ENCODE results near the gene SMYD3. TPM values are rescaled to one million over a fixed set of nuclear protein-coding genes. Genes with fewer than 3 reads are reported as not detected.
"Not testable (repeated sequence)": the region's sequence is repeated elsewhere in the genome, so short reads cannot be mapped to it uniquely, and the experiment has no call there.

The SMYD3 gene
- total and polyA plus RNA-seq, 2 of the 4 experiments (the other 2 are of a cell fraction) = 26.5 to 37.6 TPM

DNA sequence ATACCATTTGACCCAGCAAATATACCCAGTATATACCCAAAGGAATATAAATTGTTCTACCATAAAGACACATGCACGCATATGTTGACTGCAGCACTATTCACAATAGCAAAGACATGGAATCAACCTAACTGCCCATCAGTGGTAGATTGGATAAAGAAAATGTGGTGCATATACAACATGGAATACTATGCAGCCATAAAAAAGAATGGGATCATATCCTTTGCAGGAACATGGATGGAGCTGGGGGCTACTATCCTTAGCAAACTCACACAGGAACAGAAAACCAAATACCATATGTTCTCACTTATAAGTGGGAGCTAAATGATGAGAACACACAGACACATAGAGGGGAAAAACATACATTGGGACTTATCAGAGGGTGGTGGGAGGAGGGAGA, 766.7 kb downstream of the SMYD3 start:
- H3K56ac ChIP-seq (ENCODE audit: extremely low read depth, insufficient read depth, low read length); H3K36me3 ChIP-seq (ENCODE audit: control insufficient read depth, insufficient read depth, low read length); H3K9me3 ChIP-seq (ENCODE audit: control insufficient read depth, insufficient read depth, low read length); H4K5ac ChIP-seq (ENCODE audit: low read depth, low read length); H3K4me1 ChIP-seq (ENCODE audit: control insufficient read depth, insufficient read depth, low read length); H3K4ac ChIP-seq (ENCODE audit: low read depth, low read length); H2BK20ac ChIP-seq (ENCODE audit: low read depth, low read length); H3K23ac ChIP-seq (ENCODE audit: low read depth, low read length); intact Hi-C loops (cut with micrococcal nuclease); dilution Hi-C loops (cut with HindIII; ENCODE audit: low sequenced_read_pairs, unreplicated experiment); H2AFZ ChIP-seq (replicated peaks; ENCODE audit: low read length, poor library complexity); H4K20me1 ChIP-seq (ENCODE audit: insufficient read depth, low read length); H3K18ac ChIP-seq (ENCODE audit: low read depth, low read length); H4K8ac ChIP-seq (ENCODE audit: low read depth in 2 of 2, low read length in 2 of 2); DNase-seq; CTCF ChIA-PET; H3K27ac ChIP-seq (ENCODE audit: insufficient read depth, low read length); ATAC-seq (ENCODE audit: low read depth); H2BK15ac ChIP-seq (ENCODE audit: low read depth, low read length); H2BK120ac ChIP-seq (ENCODE audit: low read depth, low read length); in situ Hi-C loops (cut with MboI; ENCODE audit: low sequenced_read_pairs); H2BK5ac ChIP-seq (ENCODE audit: low read depth, low read length, poor library complexity, severe bottlenecking); H3K9me1 ChIP-seq (ENCODE audit: insufficient read depth, low read length); H3K4me3 ChIP-seq (ENCODE audit: insufficient read depth, low read depth, low read length); BruUV-seq (replicated peaks); H2AK5ac ChIP-seq (ENCODE audit: low read depth, low read length); H4K91ac ChIP-seq (ENCODE audit: insufficient read depth, low read depth, low read length); H3K27me3 ChIP-seq (ENCODE audit: control insufficient read depth, insufficient read depth, low read length); H3K9ac ChIP-seq (ENCODE audit: low read depth, low read length); H3K14ac ChIP-seq (replicated peaks; ENCODE audit: low read depth, low read length); H3K79me1 ChIP-seq (ENCODE audit: low read depth in 1 of 2, low read length in 2 of 2); H3K4me2 ChIP-seq (ENCODE audit: low read depth, low read length); H2AK9ac ChIP-seq (replicated peaks; ENCODE audit: low read depth, low read length, poor library complexity): not testable (repeated sequence)
- no CpG with 5 or more reads among the region's 1 CpG for WGBS, 2 experiments (ENCODE audit: extremely low coverage in 2 of 2, insufficient read length in 1 of 2)
- POLR2A ChIA-PET (ENCODE audit: unreplicated experiment) = interaction anchor here (0.6 kb wide), 1 partner anchor 9 kb away, joined by 4 read pairs; no protein-coding TSS in a partner anchor
